Neural progenitor cell (in vitro differentiated cells): Measurements from ENCODE around the gene DCAF7.

Experiments
- EZH2 ChIP-seq: fragments of 200-600 bp; sonication (generic); IDR thresholded peaks from 2 replicates; pipeline ENCODE4 v1.6.1; 2017; ENCODE audit warnings: antibody characterized with exemption, mild to moderate bottlenecking, moderate library complexity
- TF ChIP-seq, protein P1 (sequence below): fragments of 200-600 bp; sonication (generic); IDR thresholded peaks from 2 replicates; pipeline ENCODE4 v1.5.1; 2017; ENCODE audit warnings: antibody characterized with exemption, mild to moderate bottlenecking

DNA sequence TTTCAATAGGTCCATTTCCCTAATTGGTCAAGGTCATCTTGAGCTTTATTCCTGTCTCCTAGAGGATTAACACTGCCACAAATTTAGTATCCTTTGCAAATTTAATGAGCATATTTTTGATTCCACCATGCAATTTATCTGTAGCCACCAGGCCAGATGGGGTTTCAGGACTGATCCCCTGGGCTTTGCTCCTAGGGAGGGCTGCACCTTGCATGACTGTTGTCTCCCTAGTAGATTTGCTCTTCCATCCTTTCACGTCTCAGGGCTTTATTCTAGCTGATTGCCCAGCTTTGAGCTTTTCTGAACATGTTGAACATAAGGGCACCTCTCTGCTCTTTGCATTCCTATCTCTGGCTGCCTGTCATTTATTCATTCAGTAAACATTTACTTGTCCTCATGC is 34.9 kb upstream of the DCAF7 start:
- TF ChIP-seq EZH2 = no peak
- TF ChIP-seq, protein P1, sequence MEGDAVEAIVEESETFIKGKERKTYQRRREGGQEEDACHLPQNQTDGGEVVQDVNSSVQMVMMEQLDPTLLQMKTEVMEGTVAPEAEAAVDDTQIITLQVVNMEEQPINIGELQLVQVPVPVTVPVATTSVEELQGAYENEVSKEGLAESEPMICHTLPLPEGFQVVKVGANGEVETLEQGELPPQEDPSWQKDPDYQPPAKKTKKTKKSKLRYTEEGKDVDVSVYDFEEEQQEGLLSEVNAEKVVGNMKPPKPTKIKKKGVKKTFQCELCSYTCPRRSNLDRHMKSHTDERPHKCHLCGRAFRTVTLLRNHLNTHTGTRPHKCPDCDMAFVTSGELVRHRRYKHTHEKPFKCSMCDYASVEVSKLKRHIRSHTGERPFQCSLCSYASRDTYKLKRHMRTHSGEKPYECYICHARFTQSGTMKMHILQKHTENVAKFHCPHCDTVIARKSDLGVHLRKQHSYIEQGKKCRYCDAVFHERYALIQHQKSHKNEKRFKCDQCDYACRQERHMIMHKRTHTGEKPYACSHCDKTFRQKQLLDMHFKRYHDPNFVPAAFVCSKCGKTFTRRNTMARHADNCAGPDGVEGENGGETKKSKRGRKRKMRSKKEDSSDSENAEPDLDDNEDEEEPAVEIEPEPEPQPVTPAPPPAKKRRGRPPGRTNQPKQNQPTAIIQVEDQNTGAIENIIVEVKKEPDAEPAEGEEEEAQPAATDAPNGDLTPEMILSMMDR = no peak
